NCI-H748 (cell line): Measurements from ENCODE around the gene PDE4D.

ENCODE experiments used
- DNase-seq: peaks from one replicate; lab custom pipeline; 2025; ENCODE audit not compliant: unreplicated experiment; lab: John Stamatoyannopoulos, UW

PDE4D gene

GRCh38 chr5:59661954-59662615 is 231.4 kb downstream of the PDE4D start:
- DNase-seq = peak; percentile 74

DNA sequence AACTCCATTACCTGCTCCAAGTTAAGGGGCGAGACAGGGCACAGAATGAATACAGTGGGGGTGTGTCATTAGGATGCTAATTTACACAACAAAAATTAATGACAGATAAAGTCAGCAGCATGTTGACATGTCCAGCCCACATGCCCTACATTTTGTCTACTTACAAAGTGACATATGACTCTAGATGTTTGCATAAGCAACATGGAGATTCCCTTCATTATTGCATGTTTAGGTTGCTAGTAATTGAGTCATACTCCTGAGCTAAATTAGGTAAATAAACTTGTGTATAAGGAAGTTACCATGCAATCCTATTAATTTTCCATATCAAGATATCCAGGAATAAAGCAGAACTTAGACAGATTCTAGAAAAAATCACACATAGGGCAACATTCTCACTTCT is 232.2 kb downstream of the PDE4D start:
- peak; percentile 61 for DNase-seq

DNA sequence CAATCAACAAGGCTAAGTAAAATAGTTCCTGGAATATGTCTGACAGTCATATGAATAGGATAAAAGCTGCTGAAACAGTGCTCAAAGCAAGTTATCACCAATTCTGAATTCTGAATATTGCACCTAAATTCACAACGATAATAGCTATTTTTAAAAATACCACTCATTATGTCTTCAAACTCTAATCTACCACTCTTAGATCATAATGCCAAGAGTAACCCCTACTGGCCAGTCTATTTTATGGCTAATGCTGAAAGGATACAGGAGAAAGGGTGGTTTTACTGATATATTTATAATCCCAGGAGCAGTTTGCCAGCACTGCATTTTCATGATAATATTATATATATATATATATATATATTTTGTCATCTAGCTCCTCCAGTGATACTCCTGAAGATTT is 232.8 kb downstream of the PDE4D start:
- DNase-seq = peak; percentile 45

DNA sequence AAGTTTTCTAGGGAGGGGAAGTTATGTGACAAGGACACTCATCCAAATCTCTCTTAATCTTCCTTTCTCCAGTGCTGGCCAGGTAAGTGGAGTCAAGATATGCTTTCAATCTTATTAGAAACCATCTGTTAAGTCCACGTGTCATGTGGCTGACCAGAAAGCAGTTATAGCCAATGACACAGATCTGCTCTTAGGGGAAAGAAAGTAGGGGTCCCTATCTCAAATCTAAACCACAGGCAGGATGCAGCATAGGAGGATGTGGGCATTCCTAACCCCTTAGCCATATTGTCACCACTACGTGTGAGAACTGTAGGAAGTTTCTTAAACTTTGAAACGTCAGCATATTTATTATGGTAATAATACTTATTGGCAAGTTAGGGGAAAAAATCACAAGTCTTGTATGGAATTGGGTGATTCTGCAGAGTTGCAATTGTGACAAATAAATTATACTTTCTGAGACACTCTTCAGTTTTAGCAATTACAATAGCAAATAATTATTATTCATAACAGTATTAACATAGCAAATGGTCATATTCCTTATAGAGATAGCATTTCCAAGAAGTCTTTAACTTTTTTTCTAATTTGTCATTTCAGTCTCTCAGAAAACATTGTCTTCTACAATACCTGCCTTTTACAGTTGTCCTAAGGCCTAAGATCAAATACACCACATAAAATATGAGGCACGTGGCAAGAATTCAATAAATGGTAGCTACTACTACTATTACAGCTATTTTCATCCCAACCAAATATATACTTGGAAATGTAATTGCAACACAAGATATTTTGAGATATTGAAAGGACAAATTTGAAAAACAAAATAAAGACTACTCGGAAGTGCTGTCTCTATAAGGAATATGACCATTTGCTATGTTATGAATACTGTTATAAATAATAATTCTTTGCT is 236.9 kb downstream of the PDE4D start:
- no peak for DNase-seq

GRCh38 chr5:59655693-59656309 is 237.7 kb downstream of the PDE4D start:
- DNase-seq = no peak

- no peak for DNase-seq
Observed at GRCh38 chr5:59654691-59655090, 238.8 kb downstream of the PDE4D start.

- DNase-seq = no peak
Observed at GRCh38 chr5:59652449-59652848, 241.1 kb downstream of the PDE4D start.

GRCh38 chr5:59648949-59649921 is 244.3 kb downstream of the PDE4D start:
- no peak for DNase-seq

DNA sequence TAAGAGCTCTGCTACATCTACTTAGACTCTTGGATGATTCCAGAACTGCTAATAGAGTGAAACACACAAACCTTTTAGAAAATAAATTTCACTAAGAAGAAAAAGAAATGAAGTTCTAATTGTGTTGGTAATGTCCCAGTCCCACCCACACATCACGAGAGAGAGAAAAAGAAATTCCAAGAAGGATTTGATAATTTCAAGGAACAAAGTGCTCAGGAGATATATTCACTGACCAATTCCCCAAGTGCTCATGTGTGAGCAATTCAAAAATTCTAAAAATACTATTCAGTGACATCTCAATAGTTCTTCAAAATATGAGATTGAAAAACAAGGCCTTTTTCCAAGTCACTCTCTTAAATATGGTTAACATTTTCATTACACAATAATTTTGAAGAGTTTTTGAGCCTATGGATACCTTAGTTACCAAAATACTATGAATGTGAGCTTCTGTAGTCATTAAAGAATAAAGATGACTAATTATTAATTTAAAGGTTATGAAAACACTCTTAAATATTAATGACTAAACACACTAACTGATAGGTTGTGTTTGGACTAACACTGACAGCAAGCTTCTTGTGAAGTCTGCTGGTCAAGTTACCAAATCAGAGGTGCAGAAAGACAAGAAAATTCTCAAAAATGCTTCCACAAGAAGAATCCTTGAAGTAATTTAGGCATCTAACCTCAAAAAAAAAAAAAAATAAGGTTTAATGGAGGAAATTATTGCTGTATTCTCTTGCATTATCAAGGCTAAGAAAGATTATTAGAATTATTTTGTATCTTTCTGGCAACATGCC is 245.3 kb downstream of the PDE4D start:
- no peak for DNase-seq

GRCh38 chr5:59645380-59645779 is 248.1 kb downstream of the PDE4D start:
- DNase-seq = no peak

GRCh38 chr5:59640411-59640810 is 253.1 kb downstream of the PDE4D start:
- DNase-seq = no peak

GRCh38 chr5:59637884-59638580 is 255.5 kb downstream of the PDE4D start:
- no peak for DNase-seq

DNA sequence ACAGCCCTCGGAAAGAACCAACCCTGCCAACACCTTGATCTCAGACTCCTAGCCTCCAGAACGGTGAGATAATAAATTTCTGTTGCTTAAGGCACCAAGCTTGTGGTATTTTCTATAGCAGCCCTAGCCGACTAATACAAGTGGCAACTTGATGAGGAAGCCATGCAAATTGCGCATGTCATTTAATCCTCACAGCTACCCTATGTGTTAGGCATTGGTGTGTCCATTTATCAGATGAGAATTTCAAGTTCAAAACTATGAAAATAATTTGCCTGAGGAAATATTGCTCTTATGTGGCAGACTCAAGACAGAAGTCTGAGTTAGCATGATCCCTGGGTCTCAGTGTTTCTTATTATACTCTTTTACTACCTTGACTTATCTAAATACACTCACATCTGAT is 264.0 kb downstream of the PDE4D start:
- no peak for DNase-seq

GRCh38 chr5:59628062-59628828 is 265.3 kb downstream of the PDE4D start:
- no peak for DNase-seq

GRCh38 chr5:59624898-59625297 is 268.6 kb downstream of the PDE4D start:
- DNase-seq = no peak

DNA sequence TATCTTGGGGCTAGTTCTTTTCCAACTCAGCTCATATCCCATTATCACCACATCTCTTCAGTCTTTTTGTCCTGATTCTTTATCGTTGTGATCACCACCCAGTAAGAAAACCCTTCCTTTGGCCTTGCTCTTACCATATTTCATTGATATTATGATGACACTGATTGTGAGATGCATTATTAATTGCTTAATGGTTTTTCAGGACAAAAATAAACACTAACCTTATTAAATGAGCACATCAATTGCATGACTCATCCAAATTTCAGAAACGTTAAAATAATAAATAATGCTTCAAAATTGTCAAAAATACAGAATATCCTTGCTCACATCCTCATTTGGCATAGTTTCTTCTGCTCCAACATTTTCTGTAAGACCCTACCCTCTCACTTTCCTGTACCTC is 270.7 kb downstream of the PDE4D start:
- DNase-seq = no peak

GRCh38 chr5:59621477-59621876 is 272.0 kb downstream of the PDE4D start:
- DNase-seq = no peak

GRCh38 chr5:59620535-59621212 is 272.9 kb downstream of the PDE4D start:
- no peak for DNase-seq
